GM18505 (cell line): ENCODE measurements around the gene ZC3H18.

Experiments used
- ATAC-seq: cut with Tn5 transposase; IDR thresholded peaks from one replicate; pipeline ENCODE4 v1.9.1; 2021; ENCODE audit not compliant: unreplicated experiment
- POLR2A ChIP-seq: IDR thresholded peaks from 4 replicates; pipeline ENCODE4 v1.6.1; 2011; ENCODE audit warnings: borderline replicate concordance; ENCODE audit not compliant: insufficient read depth, insufficient read length; ENCODE audit errors: extremely low read depth

ZC3H18 gene

DNA sequence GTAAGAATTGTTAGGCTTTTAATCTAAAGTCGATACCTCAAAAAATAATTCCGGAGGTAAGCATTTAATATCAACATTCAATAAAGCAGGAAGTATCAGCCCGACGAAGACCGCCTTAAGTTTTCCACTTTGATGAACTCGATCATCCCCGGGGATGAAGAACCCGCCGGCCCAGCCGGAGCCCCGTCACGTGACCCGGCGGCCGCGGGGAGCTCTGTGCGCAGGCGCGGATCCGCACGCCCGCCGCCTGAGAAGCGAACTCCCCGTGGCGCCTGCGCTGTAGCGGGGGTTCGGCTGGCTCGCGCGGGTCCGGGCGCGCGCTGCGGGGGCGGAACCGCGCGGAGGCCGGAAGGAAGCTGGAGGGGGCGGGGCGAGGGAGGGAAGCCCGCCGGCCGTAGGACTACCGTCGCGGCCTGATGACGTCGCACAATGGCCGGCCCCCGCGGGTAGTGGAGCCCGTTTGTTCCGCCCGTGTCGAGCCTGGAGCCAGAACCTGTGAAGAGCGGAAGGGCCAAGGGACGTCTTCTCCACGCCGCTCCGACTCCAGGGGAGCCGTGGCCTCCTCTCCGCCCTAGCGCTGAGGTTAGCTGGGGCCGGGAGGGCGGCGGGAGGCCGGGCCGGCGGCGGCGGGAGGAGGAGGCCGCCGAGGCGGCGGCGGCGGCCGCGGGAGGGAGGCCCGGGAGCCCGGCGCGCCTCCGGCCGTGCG lies at the start of gene ZC3H18:
TSS of gene ZC3H18 (plus strand) at position 419 of the 706 bp plus-strand sequence. CDS start 6,721 bp downstream, outside the sequence.
- TF ChIP-seq POLR2A: peak; percentile 85
- peak; percentile 79 for ATAC-seq

- ATAC-seq: no peak
Observed at GRCh38 chr16:88521674-88522073, 48.5 kb upstream of the ZC3H18 start.

DNA sequence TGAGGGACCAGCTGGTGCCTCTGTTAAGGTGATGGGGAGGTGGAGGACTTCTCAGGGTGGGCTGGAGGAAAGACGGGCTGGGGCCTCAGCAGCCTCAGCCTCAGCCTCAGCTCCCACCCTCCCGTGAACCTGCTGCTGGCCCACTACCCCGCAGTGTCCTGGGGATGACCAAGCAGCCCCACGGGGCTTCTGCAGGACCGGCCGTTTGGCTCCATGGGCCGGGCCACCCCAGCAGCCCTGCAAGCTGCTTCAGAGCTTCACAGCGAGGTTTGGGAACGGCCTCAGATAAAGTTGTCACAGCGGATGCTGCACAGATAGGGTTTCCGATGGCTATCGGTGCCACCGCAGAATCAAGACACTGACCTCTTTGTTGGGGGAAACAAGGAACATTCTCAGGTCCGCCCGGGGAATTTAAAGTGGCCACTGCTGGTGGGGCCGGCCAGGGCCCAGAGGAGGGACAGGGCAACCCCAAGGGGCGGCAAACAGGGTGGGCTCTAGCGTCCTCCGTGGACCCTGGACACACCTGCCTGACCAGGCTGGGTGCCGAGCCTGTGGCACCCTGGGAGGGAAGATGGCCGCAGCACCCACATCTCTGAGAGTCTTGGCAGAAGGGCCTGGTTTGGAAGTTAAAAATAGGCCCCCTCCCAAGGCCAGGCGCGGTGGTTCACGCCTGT lies 47.8 kb upstream of the ZC3H18 start:
- ATAC-seq: no peak
- no peak for TF ChIP-seq POLR2A

More at GRCh38 chr16:88521674-88522073, 48.5 kb upstream of the ZC3H18 start:
- no peak for TF ChIP-seq POLR2A

DNA sequence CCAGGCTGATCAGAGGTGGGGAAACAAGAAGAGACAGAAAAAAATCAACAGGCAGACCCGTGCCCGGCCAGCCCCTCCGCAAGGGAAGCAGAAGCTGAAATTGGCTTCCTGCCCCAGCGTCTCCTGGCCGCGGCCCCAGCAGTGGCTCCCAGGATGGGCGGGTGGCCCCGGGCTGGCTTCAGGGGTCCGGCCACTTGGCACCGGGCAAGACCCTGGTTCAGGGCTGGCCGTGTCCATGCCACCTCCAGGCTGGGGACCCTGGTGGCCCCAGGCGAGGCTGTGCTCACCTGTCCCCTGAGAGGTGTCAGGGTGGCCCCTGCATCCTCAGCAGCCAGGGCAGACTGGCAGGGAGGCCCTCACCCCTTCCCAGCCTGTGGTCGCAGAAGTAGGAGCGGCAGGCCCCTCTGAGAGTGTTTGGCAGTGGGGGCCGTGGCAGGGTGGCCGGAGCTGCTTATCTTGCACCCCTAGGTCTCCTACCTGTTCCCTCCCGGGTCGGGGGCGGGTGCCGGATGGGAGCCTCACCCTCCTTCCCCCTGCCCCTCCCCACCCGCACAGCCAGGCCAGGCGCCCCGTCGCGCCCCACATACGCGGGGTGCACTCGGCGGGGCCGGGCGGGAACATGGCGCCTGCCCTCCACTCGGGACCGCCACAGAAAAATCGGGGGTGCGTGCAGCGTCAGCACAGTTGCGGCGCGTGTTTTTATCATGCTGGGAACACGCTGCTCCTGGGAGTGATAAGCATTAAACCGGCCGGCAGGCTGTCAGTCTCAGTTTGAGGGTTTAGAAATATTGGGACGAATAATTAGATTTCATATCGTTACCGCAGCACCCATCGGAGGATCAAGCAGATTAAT lies 46.7 kb upstream of the ZC3H18 start:
- no peak for ATAC-seq
- TF ChIP-seq POLR2A: no peak

DNA sequence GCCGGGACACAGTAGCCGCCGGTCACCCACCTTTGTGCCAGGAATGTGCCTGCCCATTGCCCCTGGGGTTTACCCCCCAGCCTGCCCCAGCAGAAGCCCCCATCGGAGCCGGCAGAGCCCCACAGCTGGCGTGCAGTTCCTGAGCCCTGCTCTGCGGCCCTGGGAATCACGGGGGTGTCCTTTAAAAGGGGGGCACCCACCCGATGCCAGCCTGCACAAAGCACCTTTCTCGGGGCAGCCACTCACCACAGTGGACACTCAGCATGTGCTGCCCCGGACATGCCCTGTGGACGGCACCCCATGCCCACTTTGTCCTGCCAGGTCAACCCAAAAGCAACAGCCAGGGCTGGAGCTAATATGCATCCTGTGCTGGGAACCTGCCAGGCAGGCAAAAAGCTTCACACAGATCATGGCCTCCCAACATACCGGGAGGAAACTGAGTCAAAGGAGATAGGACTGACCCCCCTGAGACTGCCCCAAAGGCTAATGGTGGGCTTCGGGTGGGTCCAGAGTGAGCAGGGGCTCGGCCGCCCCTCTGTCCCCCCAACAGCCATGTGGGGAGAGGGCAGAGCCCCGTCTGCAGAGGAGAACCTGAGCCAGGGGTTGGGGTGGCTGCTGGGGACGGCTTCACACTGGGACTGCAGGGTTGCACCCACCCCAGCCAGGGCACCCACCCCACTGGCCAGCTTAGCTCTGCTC lies 45.8 kb upstream of the ZC3H18 start:
- ATAC-seq: no peak
- TF ChIP-seq POLR2A: no peak

DNA sequence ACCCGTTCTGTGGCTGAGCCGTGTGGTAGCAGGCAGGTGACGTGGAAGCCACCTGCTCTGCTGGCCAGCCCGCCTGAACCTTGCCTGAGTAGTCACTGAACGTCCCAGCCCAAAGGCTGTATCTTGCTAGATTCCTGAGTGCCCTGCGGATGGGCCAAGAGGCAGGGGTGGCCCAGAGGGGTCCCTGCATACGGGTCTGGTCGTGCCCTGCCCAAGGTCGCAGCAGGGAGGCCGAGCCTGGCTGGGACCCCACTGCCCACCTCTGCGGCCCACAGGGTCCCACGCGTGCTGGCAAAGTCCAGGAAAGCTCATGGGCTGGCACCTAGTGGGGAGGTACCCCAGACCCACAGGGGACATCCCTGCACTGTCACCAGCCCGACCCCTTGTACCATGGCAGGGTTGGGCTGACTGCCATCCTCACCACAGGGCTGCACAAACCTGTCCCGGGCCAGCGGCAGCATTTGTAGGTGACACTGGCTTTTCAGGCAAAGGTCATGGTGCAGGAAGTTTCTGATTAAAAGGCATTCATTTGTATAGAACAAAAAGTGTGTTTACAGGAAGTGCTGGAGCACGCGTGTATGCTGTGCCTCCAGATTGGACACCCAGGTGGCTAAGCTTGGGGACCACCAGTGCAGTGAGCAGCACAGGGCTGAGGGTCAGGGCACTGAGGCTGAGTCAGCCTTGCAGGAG lies 45.1 kb upstream of the ZC3H18 start:
- no peak for ATAC-seq

DNA sequence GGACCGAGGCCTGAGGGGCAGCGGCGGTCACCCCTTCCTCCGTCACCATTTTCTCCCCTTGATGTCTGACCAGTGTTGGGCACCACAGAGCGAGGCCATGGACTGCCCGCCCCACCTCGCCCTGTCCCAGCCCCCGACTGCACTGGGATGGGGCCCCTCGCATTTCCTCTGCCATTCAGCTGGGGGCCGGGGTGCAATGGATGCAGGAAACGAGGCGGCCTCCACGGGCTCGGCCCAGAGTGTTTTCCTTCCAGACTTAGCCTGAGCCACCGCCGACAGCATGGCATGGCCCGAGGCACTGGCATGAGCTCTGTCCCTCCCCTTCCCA lies 44.6 kb upstream of the ZC3H18 start:
- no peak for TF ChIP-seq POLR2A
- ATAC-seq: no peak

More for the DNA sequence above, 45.1 kb upstream of the ZC3H18 start:
- no peak for TF ChIP-seq POLR2A

DNA sequence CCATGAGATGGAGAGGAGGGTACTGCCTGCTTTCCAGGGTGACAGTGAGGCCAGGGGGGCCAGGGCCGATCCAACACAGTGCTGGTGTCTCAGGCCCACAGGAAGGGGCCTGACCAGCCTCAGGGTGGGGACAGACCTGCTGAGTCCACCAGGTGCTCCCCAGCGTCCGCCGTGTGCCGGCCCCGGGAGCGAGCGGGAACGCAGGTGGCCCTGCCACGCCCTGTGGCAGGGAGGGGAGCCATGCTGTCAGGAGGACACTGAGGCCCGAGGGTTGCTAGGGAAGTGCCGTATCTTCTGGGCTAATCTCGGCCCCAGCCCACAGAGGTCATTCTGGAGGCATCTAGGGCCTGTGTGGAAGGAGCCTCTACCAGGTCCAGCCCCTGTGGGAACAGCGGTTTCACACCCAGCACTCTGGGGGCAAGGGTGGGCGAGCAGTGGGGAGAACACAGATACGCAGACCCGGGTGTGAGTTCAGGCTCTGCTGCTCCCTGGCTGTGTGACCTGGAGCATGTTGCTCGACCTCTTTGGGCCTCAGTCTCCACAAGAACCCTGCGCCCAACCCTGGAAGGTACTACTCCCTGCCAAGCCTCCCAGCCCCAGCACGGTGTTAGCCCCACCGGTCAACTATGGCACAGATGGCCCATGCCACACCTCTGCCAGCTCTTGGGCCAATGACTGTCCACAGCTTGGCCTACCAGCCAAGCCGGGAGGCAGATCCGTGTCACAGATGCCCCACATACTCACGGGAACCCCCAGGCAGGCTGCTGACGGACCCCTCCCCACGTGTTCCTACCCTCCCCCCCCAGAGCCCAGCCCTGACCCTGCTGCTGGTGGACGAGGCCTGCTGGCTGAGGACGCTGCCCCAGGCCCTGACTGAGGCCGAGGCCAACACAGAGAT lies 43.9 kb upstream of the ZC3H18 start:
- ATAC-seq: no peak
- no peak for TF ChIP-seq POLR2A

DNA sequence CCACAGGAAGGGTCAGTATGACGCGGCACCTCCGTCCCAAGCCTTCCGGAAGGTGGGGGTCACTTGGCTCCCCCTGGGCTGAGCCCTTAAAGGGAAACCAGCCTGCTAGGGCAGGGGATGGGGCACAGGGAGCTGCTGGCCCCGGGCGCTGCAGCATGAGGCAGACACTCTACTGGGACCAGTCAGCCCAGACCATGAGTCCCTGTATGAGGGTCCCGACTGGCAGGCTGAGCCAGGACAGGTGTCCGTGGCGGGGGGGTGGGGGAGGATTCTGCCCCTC lies 43.4 kb upstream of the ZC3H18 start:
- no peak for TF ChIP-seq POLR2A
- no peak for ATAC-seq

GRCh38 chr16:88527186-88527936 lies 42.8 kb upstream of the ZC3H18 start:
- ATAC-seq: no peak
- TF ChIP-seq POLR2A: no peak

- no peak for TF ChIP-seq POLR2A
- ATAC-seq: no peak
Observed at GRCh38 chr16:88527937-88528743, 42.1 kb upstream of the ZC3H18 start.

DNA sequence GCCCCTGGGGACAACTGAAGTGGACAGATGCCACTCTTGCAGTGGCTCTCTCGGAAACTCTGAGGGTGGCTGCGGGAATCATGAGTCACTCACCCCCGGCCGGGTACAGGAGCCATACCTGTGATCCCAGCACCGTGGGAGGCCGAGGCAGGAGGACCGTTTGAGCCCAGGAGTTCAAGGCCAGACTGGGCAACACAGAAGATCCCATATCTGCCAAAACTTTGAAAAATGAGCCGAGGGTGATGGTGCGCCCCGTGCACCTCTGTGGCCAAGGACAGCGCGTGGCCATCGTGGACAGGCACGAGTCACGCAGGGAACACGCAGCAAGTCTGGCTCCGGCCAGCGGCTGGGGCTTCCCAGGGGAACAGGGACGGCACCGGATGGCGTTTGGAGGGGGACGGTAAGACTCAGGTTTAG lies 41.3 kb upstream of the ZC3H18 start:
- ATAC-seq: no peak
- TF ChIP-seq POLR2A: no peak
